ENCODE data around the gene SARDH.
A peak's percentile ranks its signal among the peaks of the same experiment; 100 is the strongest.

Gene SARDH, protein sequence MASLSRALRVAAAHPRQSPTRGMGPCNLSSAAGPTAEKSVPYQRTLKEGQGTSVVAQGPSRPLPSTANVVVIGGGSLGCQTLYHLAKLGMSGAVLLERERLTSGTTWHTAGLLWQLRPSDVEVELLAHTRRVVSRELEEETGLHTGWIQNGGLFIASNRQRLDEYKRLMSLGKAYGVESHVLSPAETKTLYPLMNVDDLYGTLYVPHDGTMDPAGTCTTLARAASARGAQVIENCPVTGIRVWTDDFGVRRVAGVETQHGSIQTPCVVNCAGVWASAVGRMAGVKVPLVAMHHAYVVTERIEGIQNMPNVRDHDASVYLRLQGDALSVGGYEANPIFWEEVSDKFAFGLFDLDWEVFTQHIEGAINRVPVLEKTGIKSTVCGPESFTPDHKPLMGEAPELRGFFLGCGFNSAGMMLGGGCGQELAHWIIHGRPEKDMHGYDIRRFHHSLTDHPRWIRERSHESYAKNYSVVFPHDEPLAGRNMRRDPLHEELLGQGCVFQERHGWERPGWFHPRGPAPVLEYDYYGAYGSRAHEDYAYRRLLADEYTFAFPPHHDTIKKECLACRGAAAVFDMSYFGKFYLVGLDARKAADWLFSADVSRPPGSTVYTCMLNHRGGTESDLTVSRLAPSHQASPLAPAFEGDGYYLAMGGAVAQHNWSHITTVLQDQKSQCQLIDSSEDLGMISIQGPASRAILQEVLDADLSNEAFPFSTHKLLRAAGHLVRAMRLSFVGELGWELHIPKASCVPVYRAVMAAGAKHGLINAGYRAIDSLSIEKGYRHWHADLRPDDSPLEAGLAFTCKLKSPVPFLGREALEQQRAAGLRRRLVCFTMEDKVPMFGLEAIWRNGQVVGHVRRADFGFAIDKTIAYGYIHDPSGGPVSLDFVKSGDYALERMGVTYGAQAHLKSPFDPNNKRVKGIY

DNA sequence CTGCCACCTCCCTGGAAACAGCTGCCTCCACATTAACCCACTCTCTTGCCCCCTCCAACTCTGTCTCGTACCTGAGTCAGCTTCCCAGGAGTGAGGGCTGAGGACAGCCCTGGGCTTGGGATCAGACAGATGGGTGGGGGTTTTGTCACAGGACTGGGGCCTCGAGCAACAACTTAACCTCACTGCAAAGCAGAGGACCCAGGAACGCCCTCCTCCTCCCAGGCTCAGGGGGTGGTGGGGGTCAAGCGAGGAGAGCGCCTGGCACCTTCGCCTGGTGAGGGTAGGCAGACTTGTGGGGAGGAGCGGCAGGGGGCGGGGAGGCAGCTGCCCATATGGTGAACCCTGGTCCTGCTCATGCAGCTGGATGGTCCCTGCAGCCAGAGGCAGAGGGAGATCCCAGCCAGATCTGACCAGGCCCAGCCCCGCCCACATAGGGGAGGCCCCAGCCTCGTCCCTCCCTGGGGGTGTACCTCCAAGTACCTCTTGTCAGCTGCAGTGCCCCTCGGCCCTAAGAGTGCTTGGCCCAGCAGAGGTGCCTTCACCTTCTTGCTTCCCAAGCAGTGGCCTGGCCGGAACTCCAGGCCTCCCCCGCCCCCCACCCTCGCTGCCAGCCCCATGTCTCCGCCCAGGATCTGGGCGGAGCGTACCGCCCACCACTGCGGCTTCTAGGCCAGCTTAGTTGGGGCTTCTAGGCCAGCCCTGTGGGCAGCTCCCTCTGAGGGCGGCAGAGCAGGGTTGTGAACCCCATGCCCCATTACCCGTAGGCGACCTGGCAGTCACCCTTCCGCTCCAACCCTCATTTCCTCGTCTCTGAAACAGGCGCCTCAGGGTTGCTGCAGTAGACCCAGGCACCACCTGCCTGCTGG, at the start of gene SARDH:
TSS of gene SARDH (minus strand) at position 579 of the 866 bp plus-strand sequence. CDS start 4,179 bp downstream, outside the sequence.
- DNase-seq, result peak; percentile 21 to 31

DNA sequence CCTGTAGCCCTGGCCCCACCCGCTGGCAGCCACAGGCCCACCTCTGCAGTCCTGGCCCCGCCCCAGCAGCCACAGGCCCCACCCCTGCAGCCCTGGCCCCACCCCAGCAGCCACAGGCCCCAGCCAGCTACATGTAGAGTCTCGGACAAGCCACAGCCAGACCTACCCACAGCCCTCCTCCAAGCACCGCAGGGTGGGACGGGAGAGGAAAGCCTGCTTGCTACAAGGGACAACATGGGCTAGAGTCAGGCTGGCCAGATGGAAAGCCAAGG, 49.5 kb upstream of the SARDH start:
- peak in 1 of 2 donors; percentile 60 for DNase-seq

DNA sequence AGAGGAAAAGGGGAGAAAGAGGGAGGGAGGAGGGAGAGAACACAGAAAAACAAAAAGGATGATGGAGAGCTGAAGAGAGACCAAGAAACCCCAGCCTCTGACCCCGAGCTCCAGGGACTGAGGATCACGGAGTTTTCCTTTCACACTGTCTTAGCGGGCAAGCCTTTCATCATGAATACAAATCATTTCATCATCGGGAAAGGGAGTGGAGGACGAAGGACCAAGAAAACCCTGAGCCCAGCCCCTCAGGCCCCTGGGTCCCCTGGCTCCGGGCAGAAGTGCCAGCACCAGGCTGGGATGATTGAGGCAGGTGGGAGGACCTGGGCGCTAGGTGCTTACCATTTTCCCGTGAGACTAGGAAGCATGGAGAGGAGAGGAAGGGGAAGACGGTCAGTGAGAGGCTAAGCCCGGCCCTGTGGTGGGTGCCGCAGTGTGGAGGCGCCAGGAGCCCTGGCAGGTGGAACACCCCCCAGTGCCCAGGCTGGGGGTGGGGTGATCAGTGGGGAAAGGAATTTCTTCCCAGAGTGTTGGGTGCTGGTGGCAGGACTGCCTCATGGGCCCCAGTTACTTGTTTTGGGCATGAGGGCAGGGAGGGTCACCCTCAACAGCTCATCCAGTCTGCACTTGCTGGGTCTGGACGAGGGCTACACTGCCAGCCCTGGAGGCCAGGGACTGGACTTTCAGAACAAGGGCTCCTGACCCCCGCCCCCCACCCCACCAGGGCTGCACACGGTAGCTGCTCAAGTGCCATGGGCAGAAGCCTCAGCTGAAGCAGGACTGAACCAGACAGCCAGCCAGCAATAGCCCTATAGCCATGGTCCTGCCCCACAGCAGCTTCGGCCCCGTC, 49.0 kb upstream of the SARDH start:
- no peak for DNase-seq

DNA sequence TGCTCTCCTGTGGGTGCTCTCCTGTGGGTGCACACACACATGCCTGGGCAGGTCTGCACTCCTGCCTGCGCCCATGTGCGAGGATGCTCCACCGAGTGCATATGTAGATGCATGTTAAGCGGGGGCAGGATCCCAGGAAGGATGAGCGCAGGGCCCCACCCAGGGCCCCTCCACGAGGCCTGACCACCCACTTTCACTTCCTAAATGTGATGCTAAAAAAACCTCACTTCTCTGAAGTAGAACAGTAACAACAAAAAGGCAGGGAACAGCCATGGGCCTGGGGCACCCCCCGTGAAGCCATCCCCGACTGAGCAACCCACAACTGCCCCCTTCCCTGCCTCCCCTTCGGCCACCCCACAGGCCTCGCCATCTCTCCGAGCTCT, 48.2 kb upstream of the SARDH start:
- DNase-seq, result peak in 1 of 2 donors; percentile 51

DNA sequence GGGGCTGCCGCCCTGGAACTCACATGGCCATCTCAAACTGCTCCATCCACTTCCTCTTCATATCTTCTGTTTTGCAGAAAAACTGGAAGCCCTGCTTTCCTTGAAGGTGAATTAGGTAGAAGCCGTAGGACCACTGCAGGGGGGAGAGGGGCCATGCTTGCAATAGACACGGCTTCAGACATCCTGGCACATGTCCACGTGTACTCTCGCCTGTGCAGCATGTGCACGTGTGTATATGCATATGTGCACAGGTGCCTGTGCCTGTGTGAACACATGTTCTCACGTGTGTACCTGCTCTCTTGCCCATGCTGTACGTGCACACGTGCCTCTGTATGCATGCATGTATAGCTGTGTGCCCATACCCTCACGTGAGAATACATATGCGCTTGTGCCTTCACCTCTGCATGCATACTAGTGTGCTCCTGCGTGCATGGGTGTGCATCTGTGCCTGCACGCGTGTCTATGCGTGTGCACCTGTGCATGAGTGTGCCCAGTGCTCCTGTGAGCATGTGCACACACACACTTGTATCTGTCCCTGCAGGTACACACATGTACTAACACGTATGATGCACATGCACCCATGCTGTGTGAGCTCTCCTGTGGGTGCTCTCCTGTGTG, 47.7 kb upstream of the SARDH start:
- DNase-seq, result no peak

DNA sequence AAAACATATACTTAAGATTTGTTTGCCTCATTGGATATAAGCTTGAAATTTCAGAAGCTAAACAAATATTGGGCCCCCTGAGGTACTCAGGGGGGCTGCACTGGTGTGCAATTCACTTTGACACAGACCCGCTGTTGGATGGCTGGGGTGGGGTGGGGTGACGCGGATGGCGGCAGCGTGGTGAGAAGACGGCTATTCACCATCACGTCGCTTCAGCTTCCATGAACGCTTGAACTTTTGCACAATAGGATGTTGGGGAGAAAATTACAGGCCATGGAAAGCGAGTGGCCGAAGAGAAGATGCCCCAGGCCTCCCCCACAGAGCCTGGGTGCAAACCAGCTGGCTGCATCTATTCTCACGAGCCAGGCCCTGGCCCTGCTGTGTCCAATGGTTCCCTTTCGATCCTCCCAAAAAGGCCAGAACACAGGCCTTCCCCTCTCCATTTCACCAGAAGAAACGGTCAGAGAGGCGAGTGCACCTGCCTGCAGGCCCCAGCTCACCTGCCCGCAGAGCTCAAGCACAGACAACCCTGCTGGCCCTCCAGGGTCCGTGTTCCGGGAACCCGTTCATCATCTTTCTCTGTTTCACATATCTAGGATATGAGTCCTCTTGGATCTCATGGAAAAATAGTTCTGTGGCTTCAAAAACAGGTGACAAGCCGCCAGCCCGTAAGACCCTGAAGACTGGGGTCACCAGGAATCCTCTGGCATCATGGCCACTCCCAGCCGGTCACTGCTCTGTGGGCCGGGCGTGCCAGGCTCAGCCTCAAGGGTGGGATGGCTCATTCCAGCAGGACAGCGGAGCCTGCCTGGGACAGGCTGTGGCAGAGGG, 46.8 kb upstream of the SARDH start:
- no peak for DNase-seq

DNA sequence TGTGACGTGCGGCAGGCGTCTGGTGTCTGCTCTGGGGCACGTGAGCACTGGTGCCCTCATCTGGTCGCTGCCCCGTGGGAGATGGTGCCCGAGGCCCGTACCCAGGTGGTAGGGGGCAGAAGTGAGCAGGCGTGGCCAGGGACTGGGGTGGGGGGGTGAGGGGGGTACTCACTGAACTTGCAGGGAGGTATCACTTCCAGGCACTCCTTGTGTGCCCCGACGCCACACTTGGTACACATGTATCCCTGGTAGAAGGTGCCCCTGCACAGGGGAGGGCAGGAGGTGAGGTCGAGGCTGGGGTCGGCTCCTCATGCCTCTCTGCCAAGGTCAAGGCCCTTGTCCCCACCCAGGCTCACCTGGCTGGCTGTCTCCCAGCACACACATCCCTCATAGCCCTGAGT, 45.2 kb upstream of the SARDH start:
- peak in 1 of 2 donors; percentile 13 for DNase-seq

DNA sequence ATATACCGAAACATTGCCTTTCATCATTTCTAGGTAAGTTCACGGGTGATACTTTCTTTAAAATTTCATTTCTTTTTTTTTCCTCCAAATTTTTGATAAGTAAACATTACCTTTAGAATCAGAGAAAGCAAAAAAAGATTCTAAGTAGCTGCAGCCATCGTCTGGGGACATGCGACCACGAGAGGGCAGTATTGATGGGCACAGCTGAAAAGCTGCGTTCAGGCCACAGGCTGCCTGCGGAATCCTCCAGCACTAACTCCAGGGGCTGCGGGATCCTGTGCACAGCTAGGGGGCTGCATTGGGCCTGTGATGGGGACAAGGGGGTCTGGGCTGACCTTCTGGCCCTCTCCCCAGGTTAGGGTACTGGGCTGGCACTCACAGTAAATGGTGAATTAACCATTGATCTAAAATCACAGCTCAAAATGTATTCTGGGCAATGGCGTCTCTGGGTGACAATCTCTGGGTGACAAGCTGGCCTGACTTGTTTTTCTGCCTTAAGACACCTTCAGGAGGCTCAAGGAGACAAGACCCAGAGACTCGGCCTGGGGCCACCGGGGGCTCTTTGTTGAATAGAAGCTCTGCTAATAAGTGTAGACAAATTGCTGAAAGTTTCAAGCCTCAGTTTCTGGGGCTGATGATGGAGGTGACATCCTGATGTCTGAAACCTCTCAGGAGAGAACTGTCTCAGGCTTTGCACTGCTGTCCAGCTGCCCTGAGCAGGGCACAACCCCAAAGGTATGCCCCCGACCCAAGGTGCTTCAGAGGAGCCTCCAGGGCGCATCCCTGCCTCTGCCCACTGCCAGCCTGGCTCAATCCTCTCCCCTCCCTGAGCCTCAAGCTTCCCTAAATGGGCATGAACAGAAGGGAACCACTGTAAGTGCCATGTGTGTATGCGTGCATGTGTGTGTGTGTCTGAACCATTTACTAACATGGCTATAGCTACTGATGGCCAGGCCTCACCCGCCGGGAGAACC, 44.3 kb upstream of the SARDH start:
- peak; percentile 58 to 65 for DNase-seq

DNA sequence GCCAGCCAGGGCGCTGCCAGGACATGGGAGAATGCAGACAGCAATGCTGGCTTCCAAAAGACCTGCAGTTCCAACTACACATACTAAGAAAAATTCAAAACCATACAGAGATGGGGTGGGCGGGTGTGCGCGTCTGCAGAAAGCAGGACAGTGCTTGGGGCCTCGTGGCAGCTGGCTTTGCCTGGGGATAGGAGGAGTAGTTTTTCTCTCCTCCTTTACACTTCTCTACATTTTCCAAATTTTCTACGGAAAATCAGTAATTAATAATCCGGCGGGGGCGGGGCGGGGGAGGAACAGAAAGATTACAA, 43.6 kb upstream of the SARDH start:
- DNase-seq, result no peak

DNA sequence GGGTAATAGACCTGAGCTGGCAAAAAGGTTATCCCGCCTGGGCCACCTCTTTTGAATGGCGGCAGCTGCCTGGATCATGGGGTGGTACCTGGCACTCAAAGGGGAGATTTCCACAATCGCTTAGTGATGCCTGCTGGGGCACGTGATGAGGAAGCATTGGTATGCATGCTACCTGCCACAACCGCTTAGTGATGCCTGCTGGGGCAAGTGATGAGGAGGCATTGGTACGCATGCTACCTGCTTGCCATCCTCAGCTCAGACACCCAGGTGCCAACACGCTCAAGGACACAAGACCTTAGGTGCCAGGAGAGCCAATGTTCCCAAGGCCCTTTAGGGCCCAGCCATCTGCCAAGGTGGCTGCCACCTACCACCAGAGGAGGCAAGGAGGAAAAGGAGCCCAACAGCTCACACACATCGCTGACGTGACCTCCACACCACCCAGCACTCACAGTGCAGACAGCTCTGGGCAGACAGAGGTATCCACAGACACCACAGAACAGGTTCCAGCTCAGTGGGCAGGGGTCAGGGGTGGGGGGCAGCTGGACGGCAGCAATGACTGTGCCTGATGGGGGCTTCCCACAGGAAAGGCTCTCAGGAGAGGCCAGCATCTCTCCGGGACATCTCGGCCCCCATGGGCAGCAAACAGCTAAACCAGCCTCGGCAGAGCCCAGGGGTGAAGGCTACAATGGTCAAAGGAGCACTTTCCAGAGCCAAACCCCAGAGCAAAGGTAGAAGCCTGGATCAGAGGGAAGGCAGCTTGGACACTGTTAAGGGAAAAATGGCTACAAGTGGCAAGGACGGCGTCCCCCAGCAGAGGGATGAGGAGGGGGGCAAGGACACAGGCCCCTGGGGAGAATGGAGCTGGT, 43.0 kb upstream of the SARDH start:
- no peak for DNase-seq

DNA sequence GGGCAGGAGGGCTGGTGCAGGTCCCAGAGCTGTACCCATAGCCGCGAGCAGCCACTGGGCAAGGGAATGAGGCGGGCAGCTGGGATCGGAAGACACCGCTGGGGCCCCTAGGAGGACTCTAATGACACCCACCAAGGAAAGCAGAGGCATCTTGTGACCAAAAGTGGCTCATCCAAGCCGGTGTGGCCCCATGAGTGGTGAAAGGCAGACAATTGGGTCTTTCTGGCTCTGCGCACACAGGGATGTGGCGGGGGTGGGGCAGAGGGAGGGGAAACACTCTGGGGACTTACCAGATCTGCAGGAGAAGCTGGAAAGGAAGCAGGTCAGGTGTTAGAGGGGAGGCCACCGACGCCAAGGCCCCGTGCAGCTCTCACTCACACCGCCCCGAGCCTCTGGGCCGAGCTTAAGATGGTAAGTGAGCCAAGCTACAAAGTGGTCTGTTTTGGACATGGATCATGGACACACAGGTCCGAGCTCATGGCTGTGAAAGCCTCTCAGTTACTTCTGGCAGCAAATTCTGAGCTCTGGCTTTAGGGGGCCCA, 42.3 kb upstream of the SARDH start:
- DNase-seq, result no peak

DNA sequence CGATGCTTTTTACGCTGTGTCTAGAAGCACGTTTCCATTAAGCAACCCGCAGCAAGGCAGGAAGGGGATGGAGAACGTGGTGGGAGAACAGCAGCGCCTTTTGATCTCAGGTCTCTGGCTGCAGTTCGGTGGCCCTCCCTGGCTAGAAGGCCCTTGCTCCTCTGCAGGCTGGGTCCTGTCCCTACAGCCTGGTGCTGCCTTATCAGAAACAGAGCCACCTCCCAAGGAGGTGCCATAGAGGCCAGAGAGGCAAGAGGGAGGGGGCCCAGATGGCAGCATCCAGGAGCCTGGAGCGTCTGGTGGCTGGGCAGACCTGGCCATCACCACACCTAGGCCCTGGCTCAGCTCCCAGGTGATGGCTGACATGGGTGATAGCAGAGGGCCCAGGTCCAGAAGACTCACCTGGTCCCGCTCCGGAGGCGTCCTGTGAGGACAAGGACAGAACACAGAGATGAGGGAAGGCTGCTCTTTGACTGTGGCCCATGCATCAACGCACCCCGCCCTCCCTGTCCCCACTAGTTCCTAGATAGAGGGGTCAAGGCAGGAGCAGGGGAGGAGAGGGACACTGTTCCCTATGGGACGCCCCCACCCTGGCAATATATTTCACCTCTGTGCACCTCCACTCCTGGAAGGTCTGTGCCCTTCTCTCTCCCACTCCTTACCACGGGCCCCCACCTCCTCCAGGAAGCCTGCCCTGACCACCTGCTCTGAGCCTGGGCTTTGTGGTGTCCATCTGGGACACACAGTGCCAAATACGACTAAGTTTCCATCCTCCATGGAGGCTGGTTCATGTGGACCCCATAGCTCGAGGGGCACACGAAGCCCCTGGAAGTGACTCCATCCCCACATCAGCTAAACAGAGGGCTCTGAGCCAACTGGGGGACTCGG, 41.6 kb upstream of the SARDH start:
- DNase-seq, result no peak

DNA sequence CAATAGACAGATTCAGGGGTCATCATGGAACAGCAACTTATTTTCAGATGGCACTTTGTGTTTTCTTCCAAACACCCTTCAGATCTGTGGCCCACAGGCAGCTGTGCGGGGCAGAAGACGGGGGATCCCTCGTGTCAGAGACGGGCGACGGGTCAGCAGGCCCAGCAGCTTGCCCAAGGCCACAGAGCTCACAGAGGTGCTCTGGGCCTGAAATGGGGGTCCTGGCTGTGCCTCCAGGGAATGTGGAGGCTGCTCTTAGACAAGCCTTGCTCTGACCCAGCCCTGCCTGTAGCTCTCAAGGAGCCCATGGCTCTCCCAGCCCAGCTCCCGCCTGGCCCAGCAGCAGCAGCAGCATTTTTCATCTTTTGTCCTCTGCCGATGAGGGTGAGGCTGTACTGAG, 40.9 kb upstream of the SARDH start:
- no peak for DNase-seq

DNA sequence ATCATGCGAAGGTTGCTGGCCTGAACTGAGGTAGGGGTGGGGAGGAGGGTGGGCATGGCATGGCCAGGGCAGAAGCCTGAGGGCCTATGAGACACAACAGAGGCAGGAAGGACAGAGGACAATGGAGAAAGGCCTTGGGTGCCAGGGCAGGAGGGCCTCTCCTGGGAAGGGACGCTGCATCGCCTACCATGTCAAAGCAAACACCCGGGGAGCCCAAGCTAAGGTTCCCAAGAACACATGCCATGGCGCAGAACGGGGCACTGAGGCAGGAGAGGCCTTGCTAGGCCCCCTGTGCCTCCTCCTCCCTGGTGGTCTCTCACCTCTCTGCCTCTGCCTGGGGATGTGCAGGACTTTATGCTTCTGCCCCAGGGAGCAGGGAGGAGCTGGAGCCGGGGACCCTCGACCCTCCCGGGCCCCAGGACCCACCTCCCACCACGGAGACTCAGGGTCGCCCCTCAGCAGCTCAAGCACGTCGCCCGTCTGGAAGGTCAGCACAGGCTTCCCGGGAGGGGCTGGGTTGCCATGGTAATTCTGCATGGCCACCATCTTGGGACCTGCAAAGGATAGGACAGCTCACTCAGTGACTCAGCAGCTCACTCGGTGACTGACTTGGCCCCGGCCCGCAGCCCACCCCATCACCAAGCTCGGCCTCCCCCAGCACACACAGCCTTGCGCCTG, 40.3 kb upstream of the SARDH start:
- no peak for DNase-seq

DNA sequence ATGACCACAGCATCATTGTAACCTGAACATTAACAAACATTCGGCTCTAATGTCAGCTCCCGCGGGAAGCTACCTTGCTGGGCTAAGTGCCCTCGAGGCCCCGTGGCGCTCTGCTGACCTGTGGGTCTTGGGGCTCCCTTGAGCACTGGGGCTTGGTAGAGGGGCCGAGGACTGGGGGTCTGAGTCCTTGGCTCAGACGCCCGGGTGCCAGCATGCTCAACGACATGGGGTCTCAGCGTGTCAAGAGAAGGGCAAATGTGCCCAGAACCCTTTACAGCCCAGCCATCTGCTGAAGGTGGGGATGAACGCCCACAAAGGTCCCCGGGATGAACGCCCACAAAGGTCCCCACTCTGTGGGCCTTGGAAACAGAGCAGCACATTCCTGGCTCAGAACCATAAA, 39.7 kb upstream of the SARDH start:
- no peak for DNase-seq

DNA sequence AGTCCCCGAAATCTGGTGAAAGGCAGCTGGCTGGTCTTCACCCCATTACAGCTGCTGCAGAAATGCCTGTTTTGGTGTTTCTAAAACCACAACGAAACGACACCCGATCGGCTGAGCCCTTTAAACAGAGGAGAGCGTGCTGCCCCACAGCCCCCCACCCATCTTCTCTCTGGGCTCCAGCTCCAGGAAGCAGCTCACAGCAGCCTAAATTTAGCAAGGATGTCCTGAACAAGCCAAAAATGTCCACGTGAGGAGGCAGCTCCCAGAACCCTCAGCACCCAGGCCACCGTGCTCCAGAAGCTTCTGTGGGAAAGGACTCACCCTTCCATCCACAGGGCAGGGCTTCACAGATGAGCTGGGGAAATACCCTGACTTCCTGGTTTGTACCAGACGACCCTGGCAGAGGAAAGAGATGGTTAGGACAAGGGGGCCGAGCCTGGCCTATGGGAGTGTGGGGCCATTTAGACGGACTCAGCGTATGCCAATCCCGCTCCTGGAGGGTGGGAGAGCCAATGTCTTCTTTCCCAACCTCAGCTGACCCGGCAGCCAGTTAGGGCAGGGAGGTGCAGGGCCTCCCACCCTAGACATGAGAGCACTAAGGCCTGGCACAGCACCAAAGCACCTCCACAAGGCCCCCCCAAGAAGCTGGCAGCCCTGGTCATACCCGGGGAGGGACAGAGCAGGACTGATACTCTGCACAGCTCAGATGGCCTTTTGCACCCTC, 39.1 kb upstream of the SARDH start:
- no peak for DNase-seq
